Activated T-helper 1 cell treated with anti-CD3 and anti-CD28 coated beads, Interleukin-12 subunit alpha, Interleukin-12 subunit beta, Interleukin-2, Interleukin-4 antibody, amounts not matched to agents 30 ng/mL and 10 ng/mL and 1 ng/mL, durations not matched to agents 14 hours and 24 hours and 36 hours (primary cell): ENCODE measurements around the gene PLAAT4. TPM values are rescaled to one million over a fixed set of nuclear protein-coding genes. Genes with fewer than 3 reads are reported as not detected.
A peak's percentile ranks its signal among the peaks of the same experiment; 100 is the strongest.
"Not testable (repeated sequence)": the region's sequence is repeated elsewhere in the genome, so short reads cannot be mapped to it uniquely, and the experiment has no call there.

Source experiments
- DNase-seq: peaks from one replicate; pipeline ENCODE4 v3.0.0; 2021; ENCODE audit warnings: low spot score
- H3K27ac Mint-ChIP-seq: one replicate; pipeline ENCODE4 v1.8.0; 2021; ENCODE audit warnings: mild to moderate bottlenecking, mixed read lengths
- H3K27me3 Mint-ChIP-seq: one replicate; pipeline ENCODE4 v1.8.0; 2022; ENCODE audit warnings: mild to moderate bottlenecking, moderate library complexity, mixed read lengths; ENCODE audit not compliant: insufficient read depth
- H3K36me3 Mint-ChIP-seq: one replicate; pipeline ENCODE4 v1.8.0; 2021; ENCODE audit warnings: low read depth, mixed read lengths
- H3K4me1 Mint-ChIP-seq: one replicate; pipeline ENCODE4 v1.8.0; 2021; ENCODE audit warnings: low read depth, mixed read lengths
- H3K4me3 Mint-ChIP-seq: one replicate; pipeline ENCODE4 v1.8.0; 2021; ENCODE audit warnings: mild to moderate bottlenecking, moderate library complexity, mixed read lengths
- H3K9me3 Mint-ChIP-seq: one replicate; pipeline ENCODE4 v1.8.0; 2021; ENCODE audit warnings: mixed read lengths
- intact Hi-C: fragments of 100-400 bp; cut with micrococcal nuclease; formaldehyde crosslinking; loops from one replicate; pipeline ENCODE4 v1.15.1; 2024
- total RNA-seq: library from RNA; stranded (reverse); gene quantifications from 2 replicates; pipeline ENCODE4 v1.2.3, GENCODE V29; 2022

The PLAAT4 gene
- total RNA-seq, 1 donor from 2014 or later: 11.8 TPM

GRCh38 chr11:63572026-63572688 is 35.5 kb downstream of the PLAAT4 start:
- no peak for DNase-seq
- Mint-ChIP-seq H3K4me1 (peaks cover 26% of the 10 kb centered on the region), H3K36me3 (no peaks in the 10 kb centered on the region), H3K27ac (no peak overlapping the region), H3K27me3 (peaks cover 6% of the 10 kb centered on the region), H3K9me3 (no peaks in the 10 kb centered on the region), H3K4me3 (no peak overlapping the region)
- intact Hi-C loops: no loop called here

GRCh38 chr11:63573881-63574855 is 37.6 kb downstream of the PLAAT4 start:
- peaks cover 3% of the 10 kb centered on the region for H3K36me3 Mint-ChIP-seq
- peak; percentile 45 for DNase-seq
- H3K4me1 Mint-ChIP-seq: peaks cover 20% of the 10 kb centered on the region
- peaks cover 4% of the 10 kb centered on the region for H3K9me3 Mint-ChIP-seq
- peak overlapping the region; percentile 88 for H3K27ac Mint-ChIP-seq
- intact Hi-C loops: no loop called here
- peak overlapping the region; percentile 71 for H3K4me3 Mint-ChIP-seq
- H3K27me3 Mint-ChIP-seq: peaks cover 7% of the 10 kb centered on the region

DNA sequence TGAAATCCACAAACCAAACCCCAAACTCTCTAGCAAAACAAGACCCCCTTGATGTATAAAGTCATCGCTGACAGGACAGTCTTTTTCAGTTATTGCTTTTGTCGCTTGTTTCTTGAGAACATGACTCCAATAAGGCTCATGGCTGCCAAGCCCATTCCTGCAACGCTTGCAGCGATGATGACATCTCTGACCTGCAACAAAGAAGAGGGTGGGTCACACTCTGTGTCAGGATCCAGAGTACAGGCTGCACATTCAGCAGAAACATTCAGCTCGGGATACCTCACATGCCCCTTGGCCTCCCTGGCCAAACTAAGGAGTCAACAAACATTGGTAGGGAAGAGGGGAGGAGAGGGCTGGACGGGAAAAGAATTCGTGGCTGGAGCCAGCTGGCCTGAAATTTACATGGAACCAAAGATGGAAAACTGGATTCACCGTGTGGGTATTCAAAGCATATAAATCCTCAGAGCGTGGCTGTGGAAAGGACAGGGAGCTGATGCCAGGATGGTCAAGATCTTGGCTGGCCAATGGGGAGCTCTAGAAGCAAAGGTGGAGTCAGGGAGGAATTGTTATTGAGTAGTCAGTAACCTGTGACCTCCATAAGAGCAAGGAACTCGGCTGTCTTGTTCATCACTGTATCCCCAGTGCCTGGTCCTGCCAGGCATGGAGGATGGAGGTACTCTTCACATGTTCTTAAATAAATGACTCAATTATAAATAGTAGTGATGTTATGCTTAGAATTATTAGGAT is 38.4 kb downstream of the PLAAT4 start:
- Mint-ChIP-seq H3K36me3 (peaks cover 3% of the 10 kb centered on the region), H3K27me3 (peaks cover 7% of the 10 kb centered on the region), H3K9me3 (peaks cover 4% of the 10 kb centered on the region), H3K4me3 (peak overlapping the region; percentile 71), H3K4me1 (peaks cover 20% of the 10 kb centered on the region), H3K27ac (peak overlapping the region; percentile 88)
- intact Hi-C loops: no loop called here
- DNase-seq: no peak

DNA sequence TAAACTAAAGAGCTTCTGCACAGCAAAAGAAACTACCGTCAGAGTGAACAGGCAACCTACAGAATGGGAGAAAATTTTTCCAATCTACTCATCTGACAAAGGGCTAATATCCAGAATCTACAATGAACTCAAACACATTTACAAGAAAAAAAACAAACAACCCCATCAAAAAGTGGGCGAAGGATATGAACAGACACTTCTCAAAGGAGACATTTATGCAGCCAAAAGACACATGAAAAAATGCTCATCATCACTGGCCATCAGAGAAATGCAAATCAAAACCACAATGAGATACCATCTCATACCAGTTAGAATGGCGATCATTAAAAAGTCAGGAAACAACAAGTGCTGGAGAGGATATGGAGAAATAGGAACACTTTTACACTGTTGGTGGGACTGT is 42.3 kb downstream of the PLAAT4 start:
- DNase-seq, H3K4me3 Mint-ChIP-seq, H3K36me3 Mint-ChIP-seq, H3K27ac Mint-ChIP-seq, H3K27me3 Mint-ChIP-seq, intact Hi-C loops: not testable (repeated sequence)
- Mint-ChIP-seq H3K9me3 (peaks cover 27% of the 10 kb centered on the region), H3K4me1 (peaks cover 39% of the 10 kb centered on the region)

DNA sequence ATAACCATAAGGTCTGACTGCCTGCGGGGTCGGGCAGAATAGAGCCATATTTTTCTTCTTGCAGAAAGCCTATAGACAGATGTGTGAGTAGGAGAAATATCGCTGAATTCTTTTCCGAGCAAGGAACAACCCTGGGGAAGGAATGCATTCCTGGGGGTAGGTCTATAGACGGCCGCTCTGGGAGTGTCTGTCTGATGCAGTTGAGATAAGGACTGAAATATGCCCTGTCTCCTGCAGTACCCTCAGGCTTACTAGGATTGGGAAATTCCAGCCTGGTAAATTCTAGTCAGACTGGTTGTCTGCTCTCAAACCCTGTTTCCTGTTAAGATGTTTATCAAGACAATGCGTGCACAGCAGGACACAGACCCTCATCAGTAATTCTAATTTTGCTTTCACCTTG is 44.6 kb downstream of the PLAAT4 start:
- H3K9me3 Mint-ChIP-seq: peaks cover 27% of the 10 kb centered on the region
- H3K4me3 Mint-ChIP-seq, H3K27ac Mint-ChIP-seq, intact Hi-C loops, H3K27me3 Mint-ChIP-seq, H3K36me3 Mint-ChIP-seq, DNase-seq: not testable (repeated sequence)
- H3K4me1 Mint-ChIP-seq: peaks cover 22% of the 10 kb centered on the region

- Mint-ChIP-seq H3K27ac (no peak overlapping the region), H3K27me3 (peaks cover 1% of the 10 kb centered on the region), H3K36me3 (peaks cover 5% of the 10 kb centered on the region), H3K4me1 (peaks cover 22% of the 10 kb centered on the region), H3K4me3 (no peak overlapping the region), H3K9me3 (peaks cover 27% of the 10 kb centered on the region)
- no peak for DNase-seq
- intact Hi-C loops: no loop called here
Observed at GRCh38 chr11:63583357-63583677, 46.7 kb downstream of the PLAAT4 start.

DNA sequence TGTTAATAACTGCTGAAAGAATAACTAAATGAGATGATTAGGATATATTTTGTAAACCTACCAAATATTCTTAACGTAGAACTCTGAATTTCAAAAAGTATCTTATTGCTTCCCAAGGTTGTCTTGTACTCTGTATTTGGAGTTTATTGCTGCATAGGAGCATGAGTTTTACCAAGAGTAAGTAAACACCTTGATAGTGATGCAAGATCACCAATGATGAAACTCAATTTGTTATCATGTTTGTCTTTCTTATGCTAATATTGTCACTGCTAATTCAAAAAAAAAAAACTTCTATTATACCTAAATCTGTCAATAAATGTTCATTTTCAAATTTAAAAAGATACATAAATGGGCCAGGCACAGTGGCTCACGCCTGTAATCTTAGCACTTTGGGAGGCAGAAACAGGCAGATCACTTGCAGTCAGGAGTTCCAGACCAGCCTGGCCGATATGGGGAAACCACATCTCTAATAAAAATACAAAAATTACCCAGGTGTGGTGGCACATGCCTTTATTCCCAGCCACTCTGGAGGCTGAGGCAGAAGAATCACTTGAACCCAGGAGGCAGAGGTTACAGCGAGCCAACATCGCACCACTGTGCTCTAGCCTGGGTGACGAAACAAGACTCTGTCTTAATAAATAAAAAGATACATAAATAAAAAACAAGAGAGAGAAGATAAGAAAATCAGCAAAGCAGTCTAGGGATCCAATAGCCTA is 50.0 kb downstream of the PLAAT4 start:
- H3K27ac Mint-ChIP-seq: no peak overlapping the region

GRCh38 chr11:63589000-63589399 is 52.4 kb downstream of the PLAAT4 start:
- Mint-ChIP-seq H3K9me3 (no peaks in the 10 kb centered on the region), H3K27ac (no peak overlapping the region), H3K36me3 (no peaks in the 10 kb centered on the region), H3K4me1 (peaks cover 5% of the 10 kb centered on the region), H3K4me3 (no peak overlapping the region), H3K27me3 (no peaks in the 10 kb centered on the region)
- DNase-seq: no peak
- intact Hi-C loops: no loop called here

More for the DNA sequence above, 50.0 kb downstream of the PLAAT4 start:
- H3K27me3 Mint-ChIP-seq: no peaks in the 10 kb centered on the region
- peaks cover 19% of the 10 kb centered on the region for H3K4me1 Mint-ChIP-seq
- H3K4me3 Mint-ChIP-seq: no peak overlapping the region
- no peak for DNase-seq
- peaks cover 10% of the 10 kb centered on the region for H3K9me3 Mint-ChIP-seq
- intact Hi-C loops: no loop called here
- no peaks in the 10 kb centered on the region for H3K36me3 Mint-ChIP-seq

DNA sequence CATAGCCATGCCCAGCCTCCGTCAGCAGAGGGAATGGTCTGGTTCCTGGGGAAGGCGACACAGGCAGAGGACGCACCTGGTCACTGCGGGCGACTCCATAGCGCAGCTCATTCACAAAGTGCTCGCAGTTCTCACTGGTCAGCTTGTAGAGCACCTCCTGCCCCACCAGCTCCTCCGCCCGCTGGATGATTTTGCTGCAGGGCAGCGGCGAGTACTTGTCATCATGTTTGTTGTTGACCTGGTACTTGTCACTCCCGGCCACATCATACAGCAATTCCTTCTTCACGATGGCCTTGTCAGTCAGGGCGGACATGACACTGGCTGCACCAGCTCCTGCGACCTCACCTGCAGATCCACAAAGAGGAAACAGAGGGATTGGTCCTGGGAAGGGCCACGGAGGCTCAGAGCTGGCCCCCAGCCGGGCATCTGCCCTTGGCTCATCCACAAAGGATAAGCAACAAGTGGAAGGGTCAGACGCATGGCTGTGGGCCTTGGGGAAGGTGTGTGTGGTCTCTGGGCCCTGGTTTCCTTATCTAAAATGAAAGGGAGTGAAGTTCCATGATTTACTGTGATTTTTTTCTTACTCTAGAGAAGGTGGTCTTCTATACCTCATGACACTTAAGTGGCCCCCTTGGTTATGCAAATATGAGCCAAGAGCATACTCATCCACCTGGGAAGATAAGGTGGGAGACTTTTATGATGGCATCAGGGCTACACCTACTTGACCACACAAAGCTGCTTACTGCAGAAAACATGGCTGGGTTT is 53.6 kb downstream of the PLAAT4 start:
- peaks cover 5% of the 10 kb centered on the region for H3K4me1 Mint-ChIP-seq
- H3K27me3 Mint-ChIP-seq: no peaks in the 10 kb centered on the region
- intact Hi-C loops: no loop called here
- no peak overlapping the region for H3K27ac Mint-ChIP-seq
- no peak for DNase-seq
- H3K9me3 Mint-ChIP-seq: no peaks in the 10 kb centered on the region
- no peaks in the 10 kb centered on the region for H3K36me3 Mint-ChIP-seq
- H3K4me3 Mint-ChIP-seq: no peak overlapping the region

DNA sequence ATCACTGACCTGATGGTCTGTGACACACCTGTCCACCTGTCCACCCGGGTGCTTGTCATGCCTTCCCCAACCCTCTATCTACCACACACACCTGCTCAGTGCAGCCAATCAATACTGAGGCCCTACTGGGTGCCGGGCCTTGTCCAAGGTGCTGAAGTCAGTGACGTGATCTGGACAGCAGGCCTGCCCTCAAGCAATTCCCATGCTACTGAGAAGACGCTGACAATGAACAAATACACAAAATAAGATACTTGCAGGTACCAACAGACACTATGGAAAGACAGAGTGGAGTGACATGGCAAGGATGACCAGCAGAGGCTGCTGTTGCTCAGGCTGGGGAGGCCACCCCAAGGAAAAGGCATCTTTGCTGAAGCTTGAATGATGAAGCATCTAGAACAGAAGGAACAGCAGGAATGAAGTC is 56.4 kb downstream of the PLAAT4 start:
- intact Hi-C loops: loop anchor here (2.0 kb wide), 1 partner anchor 44 kb away; no protein-coding TSS in a partner anchor
- Mint-ChIP-seq H3K9me3 (no peaks in the 10 kb centered on the region), H3K27ac (no peak overlapping the region)

GRCh38 chr11:63595296-63595695 is 58.7 kb downstream of the PLAAT4 start:
- Mint-ChIP-seq H3K27ac (no peak overlapping the region), H3K36me3 (no peaks in the 10 kb centered on the region), H3K27me3 (no peaks in the 10 kb centered on the region), H3K9me3 (no peaks in the 10 kb centered on the region), H3K4me3 (no peak overlapping the region), H3K4me1 (peaks cover 5% of the 10 kb centered on the region)
- DNase-seq: no peak
- intact Hi-C loops: no loop called here

More for the DNA sequence above, 56.4 kb downstream of the PLAAT4 start:
- Mint-ChIP-seq H3K27me3 (no peaks in the 10 kb centered on the region), H3K36me3 (no peaks in the 10 kb centered on the region), H3K4me1 (peaks cover 5% of the 10 kb centered on the region), H3K4me3 (no peak overlapping the region)
- no peak for DNase-seq
